ENCODE results near the gene PCLO.
A peak's percentile ranks its signal among the peaks of the same experiment; 100 is the strongest.

PCLO gene

DNA sequence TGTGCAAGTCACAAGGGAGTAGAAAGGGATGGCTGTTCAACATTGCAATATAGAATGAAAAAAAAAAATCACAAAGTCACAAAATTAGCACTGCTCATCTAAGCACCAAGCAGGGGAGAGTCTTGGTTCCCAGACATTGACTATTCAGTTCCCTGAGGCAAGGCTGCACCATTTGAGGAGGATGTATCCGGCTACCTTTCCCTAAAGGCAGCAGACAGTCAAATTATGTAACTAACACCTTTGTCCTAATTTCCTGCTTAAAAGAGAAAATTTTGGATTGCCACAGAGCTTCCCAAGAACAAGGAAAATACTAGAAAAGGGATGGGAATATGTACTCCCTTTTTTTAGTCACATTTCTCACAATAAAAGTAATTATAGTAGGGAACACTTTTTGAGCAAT lies 148.1 kb downstream of the PCLO start:
- Histone ChIP-seq H3K27ac (ENCODE audit: low read depth, low read length) (no peak overlapping the region), H4K8ac (ENCODE audit: low read depth, low read length) (no peak overlapping the region), H3K4me3 (ENCODE audit: low read length) (no peak overlapping the region), H3K4ac (ENCODE audit: low read depth, low read length) (no peak overlapping the region), H3K56ac (ENCODE audit: low read length) (no peak overlapping the region), H3K27me3 (ENCODE audit: insufficient read depth, low read length, poor library complexity) (no peaks in the 10 kb centered on the region), H3K79me1 (ENCODE audit: low read length) (no peaks in the 10 kb centered on the region), H3K9ac (ENCODE audit: low read length) (no peak overlapping the region), H2BK5ac (ENCODE audit: low read length) (no peak overlapping the region), H3K23ac (ENCODE audit: low read length) (no peak overlapping the region), H4K5ac (ENCODE audit: low read length) (no peak overlapping the region), H2BK15ac (replicated peaks; ENCODE audit: low read depth) (no peak overlapping the region), H3K79me2 (ENCODE audit: control insufficient read depth, insufficient read depth, low read length) (no peaks in the 10 kb centered on the region), H3K4me2 (ENCODE audit: low read length) (no peak overlapping the region), H3K36me3 (ENCODE audit: control insufficient read depth, insufficient read depth, low read length) (no peaks in the 10 kb centered on the region), H3K4me1 (ENCODE audit: control insufficient read depth, low read depth, low read length) (no peaks in the 10 kb centered on the region), H3K18ac (ENCODE audit: low read length) (no peak overlapping the region), H2BK120ac (ENCODE audit: low read depth, low read length) (no peak overlapping the region), H2AK5ac (ENCODE audit: low read length) (no peak overlapping the region)
- no CpG with 5 or more reads among the region's 1 CpG for WGBS (ENCODE audit: extremely low coverage, insufficient coverage, low lambda C conversion rate)
- DNase-seq, result no peak

DNA sequence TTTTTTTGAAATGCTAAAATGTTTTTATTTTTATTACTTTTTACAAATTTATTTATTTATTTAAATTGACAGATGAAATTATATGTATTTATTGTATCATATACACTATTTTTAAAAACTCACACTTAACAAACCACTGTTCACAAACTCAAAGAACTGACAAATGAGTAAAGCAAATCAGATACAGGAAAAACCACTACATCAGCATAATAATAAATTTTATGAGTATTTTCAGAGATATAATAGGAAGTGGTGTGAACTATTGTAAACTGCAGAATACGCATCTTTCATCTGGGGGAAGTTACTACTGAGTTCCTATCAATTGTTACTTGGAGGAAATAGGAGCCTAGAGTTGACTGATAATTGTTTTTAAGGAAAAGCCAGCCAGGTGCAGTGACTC lies 150.7 kb downstream of the PCLO start:
- Histone ChIP-seq H3K27me3 (ENCODE audit: insufficient read depth, low read length, poor library complexity) (no peaks in the 10 kb centered on the region), H3K36me3 (ENCODE audit: control insufficient read depth, insufficient read depth, low read length) (no peaks in the 10 kb centered on the region), H2BK15ac (replicated peaks; ENCODE audit: low read depth) (no peak overlapping the region), H3K4me3 (ENCODE audit: low read length) (no peak overlapping the region), H3K23ac (ENCODE audit: low read length) (no peak overlapping the region), H4K5ac (ENCODE audit: low read length) (no peak overlapping the region), H3K79me2 (ENCODE audit: control insufficient read depth, insufficient read depth, low read length) (no peaks in the 10 kb centered on the region), H3K4me2 (ENCODE audit: low read length) (no peak overlapping the region), H2BK120ac (ENCODE audit: low read depth, low read length) (no peak overlapping the region), H3K79me1 (ENCODE audit: low read length) (no peaks in the 10 kb centered on the region), H3K9ac (ENCODE audit: low read length) (no peak overlapping the region), H3K18ac (ENCODE audit: low read length) (no peak overlapping the region), H3K56ac (ENCODE audit: low read length) (no peak overlapping the region), H3K4ac (ENCODE audit: low read depth, low read length) (no peak overlapping the region), H4K8ac (ENCODE audit: low read depth, low read length) (no peak overlapping the region), H3K27ac (ENCODE audit: low read depth, low read length) (no peak overlapping the region), H2AK5ac (ENCODE audit: low read length) (no peak overlapping the region), H3K4me1 (ENCODE audit: control insufficient read depth, low read depth, low read length) (no peaks in the 10 kb centered on the region), H2BK5ac (ENCODE audit: low read length) (no peak overlapping the region)
- WGBS (ENCODE audit: extremely low coverage, insufficient coverage, low lambda C conversion rate), result no CpG with 5 or more reads among the region's 1 CpG
- peak; percentile 8 for DNase-seq

DNA sequence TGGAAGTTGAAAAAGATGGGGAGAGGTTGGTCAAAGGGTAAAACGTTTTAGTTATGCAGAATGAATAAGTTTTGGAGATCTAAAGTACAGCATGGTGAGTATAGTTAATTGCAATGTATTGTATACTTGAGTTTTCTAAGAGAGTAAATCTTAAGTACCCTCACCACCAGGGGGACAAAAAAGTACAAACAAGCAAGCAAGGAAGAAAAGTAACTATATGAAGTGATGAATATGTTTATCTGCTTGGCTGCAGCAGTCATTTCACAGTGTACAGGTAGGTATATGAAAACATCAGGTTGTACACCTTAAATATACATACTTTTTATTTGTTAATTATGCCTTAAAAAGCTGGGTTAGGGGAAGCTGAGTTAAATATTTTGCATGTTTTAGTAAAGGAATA lies 157.3 kb downstream of the PCLO start:
- H2BK120ac ChIP-seq (ENCODE audit: low read depth, low read length), result no peak overlapping the region
- no peak overlapping the region for H4K5ac ChIP-seq (ENCODE audit: low read length)
- no peak overlapping the region for H2AK5ac ChIP-seq (ENCODE audit: low read length)
- no peak overlapping the region for H3K27ac ChIP-seq (ENCODE audit: low read depth, low read length)
- no peak overlapping the region for H3K18ac ChIP-seq (ENCODE audit: low read length)
- no peak overlapping the region for H2BK15ac ChIP-seq (replicated peaks; ENCODE audit: low read depth)
- H3K79me1 ChIP-seq (ENCODE audit: low read length), result no peaks in the 10 kb centered on the region
- peak; percentile 35 for DNase-seq
- H3K23ac ChIP-seq (ENCODE audit: low read length), result no peak overlapping the region
- no peaks in the 10 kb centered on the region for H3K36me3 ChIP-seq (ENCODE audit: control insufficient read depth, insufficient read depth, low read length)
- no peak overlapping the region for H2BK5ac ChIP-seq (ENCODE audit: low read length)
- H3K79me2 ChIP-seq (ENCODE audit: control insufficient read depth, insufficient read depth, low read length), result no peaks in the 10 kb centered on the region
- WGBS (ENCODE audit: extremely low coverage, insufficient coverage, low lambda C conversion rate), result no CpG with 5 or more reads among the region's 1 CpG
- H3K4me1 ChIP-seq (ENCODE audit: control insufficient read depth, low read depth, low read length), result no peaks in the 10 kb centered on the region
- H3K56ac ChIP-seq (ENCODE audit: low read length), result no peak overlapping the region
- H3K4me3 ChIP-seq (ENCODE audit: low read length), result no peak overlapping the region
- no peak overlapping the region for H3K9ac ChIP-seq (ENCODE audit: low read length)
- no peak overlapping the region for H3K4me2 ChIP-seq (ENCODE audit: low read length)
- no peaks in the 10 kb centered on the region for H3K27me3 ChIP-seq (ENCODE audit: insufficient read depth, low read length, poor library complexity)
- H3K4ac ChIP-seq (ENCODE audit: low read depth, low read length), result no peak overlapping the region
- H4K8ac ChIP-seq (ENCODE audit: low read depth, low read length), result no peak overlapping the region

DNA sequence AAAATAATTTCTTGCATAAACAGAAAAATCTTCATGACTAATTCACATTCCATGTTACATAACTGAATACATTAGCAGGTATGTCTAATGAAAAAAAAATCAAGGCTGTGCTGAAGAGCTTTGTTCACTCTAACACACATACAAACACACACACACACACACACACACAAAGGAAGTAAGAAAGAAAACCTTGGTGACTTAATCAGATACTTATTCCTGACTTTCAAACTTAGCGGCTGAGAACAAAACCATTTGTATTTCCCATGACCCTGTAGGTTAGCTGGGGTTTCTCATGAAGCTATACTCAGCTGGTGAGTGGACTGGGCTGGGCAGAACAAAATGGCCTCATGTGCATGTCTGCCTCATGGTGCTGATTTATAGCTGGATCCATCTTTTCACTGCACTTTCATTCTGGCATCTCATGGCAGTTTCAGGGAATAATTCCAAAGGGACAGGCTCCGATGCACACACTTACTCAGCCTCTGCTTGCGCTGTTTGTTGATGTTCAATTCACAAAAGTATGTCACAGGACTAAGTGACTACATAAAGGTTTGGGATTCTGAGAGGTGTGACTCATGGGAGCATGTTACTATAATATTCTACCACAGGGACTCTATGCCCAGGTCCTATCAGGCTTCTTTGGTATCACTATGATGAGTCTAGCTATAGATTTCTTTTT lies 161.2 kb downstream of the PCLO start:
- no peak overlapping the region for H2BK5ac ChIP-seq (ENCODE audit: low read length)
- no peaks in the 10 kb centered on the region for H3K79me2 ChIP-seq (ENCODE audit: control insufficient read depth, insufficient read depth, low read length)
- H3K27me3 ChIP-seq (ENCODE audit: insufficient read depth, low read length, poor library complexity), result no peaks in the 10 kb centered on the region
- H3K4me3 ChIP-seq (ENCODE audit: low read length), result no peak overlapping the region
- no peak overlapping the region for H3K9ac ChIP-seq (ENCODE audit: low read length)
- WGBS (ENCODE audit: extremely low coverage, insufficient coverage, low lambda C conversion rate), result no CpG with 5 or more reads among the region's 3 CpGs
- H3K79me1 ChIP-seq (ENCODE audit: low read length), result no peaks in the 10 kb centered on the region
- no peak overlapping the region for H3K27ac ChIP-seq (ENCODE audit: low read depth, low read length)
- H3K4me1 ChIP-seq (ENCODE audit: control insufficient read depth, low read depth, low read length), result no peaks in the 10 kb centered on the region
- no peak overlapping the region for H3K56ac ChIP-seq (ENCODE audit: low read length)
- H4K8ac ChIP-seq (ENCODE audit: low read depth, low read length), result no peak overlapping the region
- H3K23ac ChIP-seq (ENCODE audit: low read length), result no peak overlapping the region
- H3K18ac ChIP-seq (ENCODE audit: low read length), result no peak overlapping the region
- no peak overlapping the region for H4K5ac ChIP-seq (ENCODE audit: low read length)
- no peak for DNase-seq
- no peaks in the 10 kb centered on the region for H3K36me3 ChIP-seq (ENCODE audit: control insufficient read depth, insufficient read depth, low read length)
- no peak overlapping the region for H3K4ac ChIP-seq (ENCODE audit: low read depth, low read length)
- H2AK5ac ChIP-seq (ENCODE audit: low read length), result no peak overlapping the region
- H2BK15ac ChIP-seq (replicated peaks; ENCODE audit: low read depth), result no peak overlapping the region
- no peak overlapping the region for H3K4me2 ChIP-seq (ENCODE audit: low read length)
- no peak overlapping the region for H2BK120ac ChIP-seq (ENCODE audit: low read depth, low read length)

DNA sequence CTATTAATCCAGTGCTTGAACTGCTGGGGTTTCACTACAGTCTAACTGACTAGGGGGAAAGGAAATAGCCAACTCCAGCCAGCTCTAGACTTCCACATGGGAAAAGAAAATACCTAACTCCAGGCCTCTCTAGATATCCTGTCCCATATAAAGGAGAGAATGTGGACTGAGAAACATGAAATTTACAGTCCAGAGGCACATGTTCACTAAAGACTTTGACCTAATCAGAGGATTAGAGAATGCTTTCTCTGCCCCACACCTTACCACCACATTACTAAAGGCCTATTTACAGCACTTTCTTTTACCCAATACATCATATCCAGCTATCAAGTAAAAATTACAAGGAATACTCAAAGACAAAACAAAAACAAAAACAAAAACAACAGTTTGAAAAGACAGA lies 164.2 kb downstream of the PCLO start:
- H3K23ac ChIP-seq (ENCODE audit: low read length), result no peak overlapping the region
- no peak overlapping the region for H3K4me2 ChIP-seq (ENCODE audit: low read length)
- H2BK5ac ChIP-seq (ENCODE audit: low read length), result no peak overlapping the region
- no peak overlapping the region for H2AK5ac ChIP-seq (ENCODE audit: low read length)
- H3K4me3 ChIP-seq (ENCODE audit: low read length), result no peak overlapping the region
- H3K56ac ChIP-seq (ENCODE audit: low read length), result no peak overlapping the region
- no peaks in the 10 kb centered on the region for H3K79me2 ChIP-seq (ENCODE audit: control insufficient read depth, insufficient read depth, low read length)
- no peak for DNase-seq
- H4K5ac ChIP-seq (ENCODE audit: low read length), result no peak overlapping the region
- no peaks in the 10 kb centered on the region for H3K4me1 ChIP-seq (ENCODE audit: control insufficient read depth, low read depth, low read length)
- no peak overlapping the region for H4K8ac ChIP-seq (ENCODE audit: low read depth, low read length)
- H3K27me3 ChIP-seq (ENCODE audit: insufficient read depth, low read length, poor library complexity), result no peaks in the 10 kb centered on the region
- no peak overlapping the region for H3K9ac ChIP-seq (ENCODE audit: low read length)
- no peak overlapping the region for H3K4ac ChIP-seq (ENCODE audit: low read depth, low read length)
- no peak overlapping the region for H2BK15ac ChIP-seq (replicated peaks; ENCODE audit: low read depth)
- H3K27ac ChIP-seq (ENCODE audit: low read depth, low read length), result no peak overlapping the region
- H3K79me1 ChIP-seq (ENCODE audit: low read length), result no peaks in the 10 kb centered on the region
- no peaks in the 10 kb centered on the region for H3K36me3 ChIP-seq (ENCODE audit: control insufficient read depth, insufficient read depth, low read length)
- H2BK120ac ChIP-seq (ENCODE audit: low read depth, low read length), result no peak overlapping the region
- no peak overlapping the region for H3K18ac ChIP-seq (ENCODE audit: low read length)

DNA sequence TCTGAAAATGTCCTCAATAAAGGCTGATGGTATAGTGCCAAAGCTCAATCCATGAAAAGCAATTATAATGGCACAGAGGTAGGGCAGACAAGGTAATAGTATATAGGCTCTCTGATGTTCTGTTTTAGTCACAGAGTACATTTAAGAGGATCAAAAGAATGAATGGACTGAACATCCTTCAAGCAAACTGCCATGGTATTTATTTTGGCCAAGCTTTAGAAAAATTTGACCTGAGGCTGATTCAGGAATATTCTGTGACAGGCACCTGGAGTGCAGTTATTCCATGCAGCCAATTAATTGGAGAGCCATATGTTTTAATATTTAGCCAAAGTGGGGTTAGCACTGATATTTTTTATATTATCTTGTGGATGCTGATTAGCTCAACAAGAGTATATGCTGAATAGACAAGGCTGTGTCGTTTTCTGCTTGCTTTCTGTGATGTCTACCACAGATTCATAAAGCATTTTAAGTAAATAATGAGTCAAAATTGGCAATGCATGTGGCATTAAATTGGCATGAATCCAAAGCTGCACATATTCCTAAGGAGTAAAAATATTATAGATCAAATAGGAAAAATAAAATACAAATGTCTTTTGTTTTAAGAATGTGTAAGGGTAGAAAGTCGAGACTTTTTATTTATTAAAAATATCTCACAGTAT lies 177.4 kb downstream of the PCLO start:
- Histone ChIP-seq H2BK120ac (ENCODE audit: low read depth, low read length) (no peak overlapping the region), H2BK15ac (replicated peaks; ENCODE audit: low read depth) (no peak overlapping the region), H3K56ac (ENCODE audit: low read length) (no peak overlapping the region), H3K79me2 (ENCODE audit: control insufficient read depth, insufficient read depth, low read length) (no peaks in the 10 kb centered on the region), H3K4me2 (ENCODE audit: low read length) (no peak overlapping the region), H4K8ac (ENCODE audit: low read depth, low read length) (no peak overlapping the region), H3K27me3 (ENCODE audit: insufficient read depth, low read length, poor library complexity) (no peaks in the 10 kb centered on the region), H3K18ac (ENCODE audit: low read length) (no peak overlapping the region), H2AK5ac (ENCODE audit: low read length) (no peak overlapping the region), H3K27ac (ENCODE audit: low read depth, low read length) (no peak overlapping the region), H3K4me1 (ENCODE audit: control insufficient read depth, low read depth, low read length) (no peaks in the 10 kb centered on the region), H3K4ac (ENCODE audit: low read depth, low read length) (no peak overlapping the region), H3K79me1 (ENCODE audit: low read length) (no peaks in the 10 kb centered on the region), H3K4me3 (ENCODE audit: low read length) (no peak overlapping the region), H3K9ac (ENCODE audit: low read length) (no peak overlapping the region), H3K23ac (ENCODE audit: low read length) (no peak overlapping the region), H3K36me3 (ENCODE audit: control insufficient read depth, insufficient read depth, low read length) (no peaks in the 10 kb centered on the region), H4K5ac (ENCODE audit: low read length) (no peak overlapping the region), H2BK5ac (ENCODE audit: low read length) (no peak overlapping the region)
- no CpG with 5 or more reads among the region's 2 CpGs for WGBS (ENCODE audit: extremely low coverage, insufficient coverage, low lambda C conversion rate)
- DNase-seq, result no peak

Data from mesendoderm (in vitro differentiated cells).